Right atrium auricular region (tissue), 2 donors: Measurements from ENCODE around the gene CDYL2. TPM values are rescaled to one million over a fixed set of nuclear protein-coding genes. Genes with fewer than 3 reads are reported as not detected.

Experiments used
- DNase-seq: peaks from one replicate; pipeline ENCODE4 v3.0.0-alpha.2; 2019; ENCODE audit warnings: low spot score
- H3K27ac ChIP-seq, 2 donors: fragments of 200-600 bp; sonication (generic); 1 replicate in 1 of 2; 2 replicates in 1 of 2; pipeline ENCODE4 v1.5.1; 2016 to 2019
- H3K27me3 ChIP-seq, 2 donors: fragments of 200-600 bp; sonication (generic); one replicate each; pipeline versions ENCODE4 v1.5.1 to v1.6.0; 2017 to 2019
- H3K36me3 ChIP-seq: fragments of 200-600 bp; sonication (generic); one replicate; pipeline ENCODE4 v1.5.1; 2016
- H3K4me1 ChIP-seq, 2 donors: fragments of 200-600 bp; sonication (generic); one replicate each; pipeline versions ENCODE4 v1.5.1 to v1.6.0; 2017 to 2019
- H3K4me3 ChIP-seq, 2 donors: fragments of 200-600 bp; sonication (generic); 1 replicate in 1 of 2; 2 replicates in 1 of 2; pipeline ENCODE4 v1.5.1; 2017 to 2019; ENCODE audit warnings: mild to moderate bottlenecking in 1 of 2, moderate library complexity in 1 of 2
- H3K9me3 ChIP-seq, 2 donors: fragments of 200-600 bp; sonication (generic); one replicate each; pipeline ENCODE4 v1.5.1; 2019
- total RNA-seq, 2 donors: library from RNA; depleted of rRNA; stranded (reverse); fragments of >200 nt; gene quantifications; one replicate each; pipeline ENCODE4 v1.1.0, GENCODE V29; 2016
- TF ChIP-seq, protein P1 (sequence below), 2 donors: fragments of 200-600 bp; sonication (generic); IDR thresholded peaks; one replicate each; pipeline ENCODE4 v1.5.1; 2019; ENCODE audit warnings: antibody characterized with exemption in 2 of 2

Gene CDYL2
- total RNA-seq, 2 donors from 2014 or later, result 1.4 to 2.9 TPM

- Histone ChIP-seq H3K4me3 (no peak overlapping the region), H3K4me1 (peaks cover 0 to 9% of the 10 kb centered on the region in 2 donors), H3K9me3 (peaks cover 0 to 13% of the 10 kb centered on the region in 2 donors), H3K27me3 (no peaks in the 10 kb centered on the region), H3K36me3 (no peaks in the 10 kb centered on the region), H3K27ac (no peak overlapping the region)
- TF ChIP-seq, protein P1, sequence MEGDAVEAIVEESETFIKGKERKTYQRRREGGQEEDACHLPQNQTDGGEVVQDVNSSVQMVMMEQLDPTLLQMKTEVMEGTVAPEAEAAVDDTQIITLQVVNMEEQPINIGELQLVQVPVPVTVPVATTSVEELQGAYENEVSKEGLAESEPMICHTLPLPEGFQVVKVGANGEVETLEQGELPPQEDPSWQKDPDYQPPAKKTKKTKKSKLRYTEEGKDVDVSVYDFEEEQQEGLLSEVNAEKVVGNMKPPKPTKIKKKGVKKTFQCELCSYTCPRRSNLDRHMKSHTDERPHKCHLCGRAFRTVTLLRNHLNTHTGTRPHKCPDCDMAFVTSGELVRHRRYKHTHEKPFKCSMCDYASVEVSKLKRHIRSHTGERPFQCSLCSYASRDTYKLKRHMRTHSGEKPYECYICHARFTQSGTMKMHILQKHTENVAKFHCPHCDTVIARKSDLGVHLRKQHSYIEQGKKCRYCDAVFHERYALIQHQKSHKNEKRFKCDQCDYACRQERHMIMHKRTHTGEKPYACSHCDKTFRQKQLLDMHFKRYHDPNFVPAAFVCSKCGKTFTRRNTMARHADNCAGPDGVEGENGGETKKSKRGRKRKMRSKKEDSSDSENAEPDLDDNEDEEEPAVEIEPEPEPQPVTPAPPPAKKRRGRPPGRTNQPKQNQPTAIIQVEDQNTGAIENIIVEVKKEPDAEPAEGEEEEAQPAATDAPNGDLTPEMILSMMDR (IDR thresholded peaks at IDR 0.05), result no peak
- DNase-seq, result no peak
Observed at GRCh38 chr16:80743273-80743672, 61.1 kb downstream of the CDYL2 start.

DNA sequence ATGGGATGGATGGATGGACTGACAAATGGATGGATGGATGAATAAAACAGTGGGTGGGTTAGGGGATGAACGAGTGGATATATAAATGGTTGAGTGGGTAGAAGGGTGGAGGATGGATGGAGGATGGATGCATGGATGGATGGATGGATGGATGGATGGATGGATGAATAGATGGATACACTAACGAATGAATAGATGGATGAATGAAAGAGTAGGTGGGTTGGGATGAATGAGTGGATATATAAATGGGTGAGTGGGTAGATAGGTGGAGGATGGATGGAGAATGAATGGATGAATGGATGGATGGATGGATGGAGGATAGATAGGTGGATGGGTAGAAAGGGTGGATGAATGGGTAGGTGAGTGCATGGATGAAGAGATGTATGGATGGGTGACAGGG, 62.1 kb downstream of the CDYL2 start:
- Histone ChIP-seq H3K36me3 (no peaks in the 10 kb centered on the region), H3K4me3 (no peak overlapping the region), H3K4me1 (peaks cover 0 to 9% of the 10 kb centered on the region in 2 donors), H3K27ac (no peak overlapping the region), H3K9me3 (peaks cover 0 to 17% of the 10 kb centered on the region in 2 donors), H3K27me3 (no peaks in the 10 kb centered on the region)
- DNase-seq, result no peak
- TF ChIP-seq, protein P1 (IDR thresholded peaks at IDR 0.05), result no peak

GRCh38 chr16:80741724-80742123, 62.7 kb downstream of the CDYL2 start:
- TF ChIP-seq, protein P1 (IDR thresholded peaks at IDR 0.05), result no peak
- Histone ChIP-seq H3K9me3 (peaks cover 0 to 17% of the 10 kb centered on the region in 2 donors), H3K4me1 (peaks cover 0 to 9% of the 10 kb centered on the region in 2 donors), H3K27ac (no peak overlapping the region), H3K4me3 (no peak overlapping the region), H3K36me3 (no peaks in the 10 kb centered on the region), H3K27me3 (no peaks in the 10 kb centered on the region)
- DNase-seq, result no peak

DNA sequence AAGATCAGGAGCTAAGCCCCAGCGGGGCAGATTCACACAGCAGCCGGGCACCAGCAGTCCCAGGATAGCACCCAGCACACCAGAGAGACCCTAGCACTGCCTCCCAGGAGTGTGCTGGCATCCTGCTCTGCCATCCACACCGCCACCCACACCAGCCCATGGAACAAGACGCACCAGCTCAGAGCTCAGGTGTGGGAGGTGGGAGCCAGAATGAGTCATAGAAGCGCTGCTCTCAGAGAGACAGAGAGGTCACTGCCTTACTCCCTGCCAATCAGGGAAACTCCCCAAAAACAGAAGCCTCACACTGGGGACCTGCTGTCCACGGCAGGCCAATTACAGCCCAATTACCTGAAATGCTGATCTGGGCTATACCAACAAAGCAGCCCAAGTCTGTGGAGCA, 64.9 kb downstream of the CDYL2 start:
- Histone ChIP-seq H3K4me1 (no peaks in the 10 kb centered on the region), H3K4me3 (no peak overlapping the region), H3K27ac (no peak overlapping the region), H3K27me3 (no peaks in the 10 kb centered on the region), H3K9me3 (peaks cover 0 to 17% of the 10 kb centered on the region in 2 donors), H3K36me3 (no peaks in the 10 kb centered on the region)
- no peak for DNase-seq
- TF ChIP-seq, protein P1 (IDR thresholded peaks at IDR 0.05), result no peak

DNA sequence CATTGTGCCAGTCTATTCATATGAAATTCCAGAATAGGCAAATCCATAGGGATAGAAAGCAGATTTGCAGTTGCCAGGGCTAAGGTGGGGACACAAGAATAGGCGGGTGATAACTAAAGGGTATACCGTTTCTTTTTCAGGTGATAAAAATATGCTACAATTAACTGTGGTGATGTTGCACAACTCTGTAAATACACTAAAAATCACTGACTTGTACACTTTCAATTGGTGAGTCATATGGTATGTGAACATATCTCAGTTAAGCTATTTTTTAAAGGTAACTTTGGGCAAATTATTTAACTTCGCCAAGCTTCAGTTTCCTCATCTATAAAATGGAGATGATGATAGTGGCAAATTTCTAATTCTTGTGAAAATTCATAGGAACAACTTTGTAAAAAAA, 65.9 kb downstream of the CDYL2 start:
- DNase-seq, result no peak
- Histone ChIP-seq H3K4me3 (no peak overlapping the region), H3K9me3 (peaks cover 0 to 17% of the 10 kb centered on the region in 2 donors), H3K4me1 (no peaks in the 10 kb centered on the region), H3K27ac (no peak overlapping the region), H3K27me3 (no peaks in the 10 kb centered on the region), H3K36me3 (no peaks in the 10 kb centered on the region)
- TF ChIP-seq, protein P1 (IDR thresholded peaks at IDR 0.05), result no peak

DNA sequence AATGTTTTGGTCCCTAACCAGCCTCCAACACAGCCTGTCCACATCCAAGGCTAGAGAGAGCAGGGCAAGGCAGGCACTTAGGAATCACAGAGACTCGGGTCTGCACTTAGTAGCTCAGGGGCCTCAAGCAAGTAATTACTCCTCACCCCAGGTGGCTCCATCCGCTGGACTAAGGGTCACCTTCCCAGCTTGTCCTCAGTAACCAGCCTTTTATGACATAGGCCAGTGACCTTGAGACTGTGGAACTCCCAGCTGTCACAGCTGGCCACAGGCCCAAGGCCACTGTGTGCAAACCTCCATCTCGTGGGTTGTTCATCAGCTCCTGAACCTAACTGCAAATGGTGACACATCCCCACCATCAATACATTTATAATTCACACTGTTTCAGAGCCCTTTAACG, 68.6 kb downstream of the CDYL2 start:
- H3K9me3 ChIP-seq, result peaks cover 0 to 31% of the 10 kb centered on the region in 2 donors
- H3K4me3 ChIP-seq, result no peak overlapping the region
- no peaks in the 10 kb centered on the region for H3K27me3 ChIP-seq
- TF ChIP-seq, protein P1 (IDR thresholded peaks at IDR 0.05), result no peak
- no peaks in the 10 kb centered on the region for H3K36me3 ChIP-seq
- no peak for DNase-seq
- H3K27ac ChIP-seq, result no peak overlapping the region
- H3K4me1 ChIP-seq, result no peaks in the 10 kb centered on the region
